Stimulated activated CD4-positive, alpha-beta T cell treated with anti-CD3 and anti-CD28 coated beads, Interleukin-12 subunit alpha, Interleukin-12 subunit beta, amount 100 ng/mL, for 48 hours (primary cell): ENCODE data around the gene CD19.
"Not testable (repeated sequence)": the region's sequence is repeated elsewhere in the genome, so short reads cannot be mapped to it uniquely, and the experiment has no call there.

Source experiments
- DNase-seq, 3 donors: peaks; one replicate each; pipeline ENCODE4 v3.0.0-alpha.2; 2020; ENCODE audit warnings: low read depth in 2 of 3, low spot score in 1 of 3

CD19 gene

DNA sequence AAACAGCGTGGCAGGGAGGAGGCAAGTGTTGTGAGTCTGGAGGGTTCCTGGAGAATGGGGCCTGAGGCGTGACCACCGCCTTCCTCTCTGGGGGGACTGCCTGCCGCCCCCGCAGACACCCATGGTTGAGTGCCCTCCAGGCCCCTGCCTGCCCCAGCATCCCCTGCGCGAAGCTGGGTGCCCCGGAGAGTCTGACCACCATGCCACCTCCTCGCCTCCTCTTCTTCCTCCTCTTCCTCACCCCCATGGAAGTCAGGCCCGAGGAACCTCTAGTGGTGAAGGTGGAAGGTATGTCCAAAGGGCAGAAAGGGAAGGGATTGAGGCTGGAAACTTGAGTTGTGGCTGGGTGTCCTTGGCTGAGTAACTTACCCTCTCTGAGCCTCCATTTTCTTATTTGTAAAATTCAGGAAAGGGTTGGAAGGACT is at the start of gene CD19:
Gene CD19 (plus strand): TSS at position 171 of the 425 bp plus-strand sequence. CDS start 30 bp downstream, at position 201.
- no peak for DNase-seq

DNA sequence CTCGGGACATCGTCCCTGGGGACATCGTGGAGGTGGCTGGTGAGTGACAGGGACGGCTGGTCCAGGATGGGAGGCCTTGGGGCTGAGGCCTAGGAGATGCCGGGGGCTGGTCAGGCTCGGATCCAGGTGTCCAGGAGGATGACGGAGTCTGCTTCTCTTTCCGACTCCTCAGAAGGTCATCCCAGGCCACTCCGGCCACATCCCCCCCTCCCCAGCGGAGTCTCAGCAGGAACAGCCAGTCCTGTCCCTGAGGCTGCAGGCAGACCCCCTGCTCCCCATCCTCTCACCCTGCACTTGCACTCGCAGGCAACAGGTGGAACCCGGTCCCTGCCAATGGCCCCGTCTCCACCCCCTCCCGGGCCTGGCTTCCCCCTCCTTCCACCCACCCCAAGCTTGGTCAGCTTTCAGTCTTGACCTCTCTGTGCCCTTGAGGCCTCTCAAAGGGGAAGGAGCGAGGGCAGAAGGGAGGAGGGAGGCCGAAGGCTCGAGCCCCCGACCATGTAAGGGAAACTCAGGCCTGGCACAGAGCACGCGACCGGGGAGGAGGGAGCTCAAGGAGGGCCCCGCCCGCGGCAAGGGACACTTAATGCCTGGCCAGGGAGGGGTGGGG is 49.1 kb upstream of the CD19 start:
- DNase-seq, result no peak

DNA sequence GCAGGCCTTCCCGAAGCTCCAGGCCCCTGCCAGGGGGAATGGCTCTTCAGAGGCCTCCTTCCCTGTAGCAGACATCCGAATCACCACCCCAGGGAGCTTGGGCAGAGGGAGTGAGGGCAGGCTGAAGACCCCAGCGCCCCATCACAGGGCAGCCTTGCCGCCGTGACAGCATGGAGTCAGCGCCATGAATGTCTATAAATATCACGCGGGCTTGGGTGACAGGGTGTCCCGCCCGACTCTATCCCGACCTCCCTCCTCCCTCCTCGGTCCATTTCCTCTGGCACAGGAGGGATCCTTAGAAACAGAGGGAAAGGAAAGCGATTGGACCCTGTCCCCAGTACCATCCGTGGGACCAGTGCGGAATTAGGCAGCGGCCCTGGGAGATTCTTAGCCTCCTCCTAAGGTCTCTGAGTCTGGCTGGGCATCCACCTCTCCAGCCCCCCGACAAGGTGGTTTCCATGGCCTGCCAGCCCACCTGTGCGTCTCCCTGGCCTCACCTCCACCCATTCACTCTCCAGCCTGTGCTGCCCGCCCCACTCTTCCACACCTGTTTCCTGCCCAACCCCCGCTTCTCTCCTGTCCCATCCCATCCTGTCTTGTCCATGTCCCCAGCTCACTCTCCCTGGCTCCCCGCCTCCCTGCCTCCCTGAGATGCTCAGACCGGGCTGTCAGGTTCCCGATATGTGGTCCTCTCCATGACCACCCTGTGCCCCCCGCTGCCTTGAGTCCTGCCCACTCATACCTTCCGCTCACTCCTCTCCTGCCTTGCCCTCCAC is 48.4 kb upstream of the CD19 start:
- DNase-seq, result no peak

DNA sequence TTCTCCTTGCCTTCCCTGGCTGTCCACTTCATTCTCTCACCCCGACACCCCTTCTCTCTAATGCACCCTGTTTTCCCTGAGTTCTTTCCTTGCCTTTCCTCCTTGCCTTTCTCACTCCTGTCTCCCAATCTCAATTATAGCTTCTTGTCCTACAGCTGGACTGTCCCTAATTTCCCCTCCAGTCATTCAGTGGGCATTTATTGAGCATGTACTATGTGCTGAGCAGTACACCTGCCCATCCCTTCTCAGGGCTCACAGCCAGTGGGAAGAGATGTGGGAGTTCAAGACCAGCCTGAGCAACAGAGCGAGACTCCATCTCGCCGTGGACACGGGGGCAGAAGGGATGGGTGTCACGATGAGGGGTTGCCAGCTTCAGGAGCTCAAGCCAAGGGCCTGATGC is 47.7 kb upstream of the CD19 start:
- no peak for DNase-seq

DNA sequence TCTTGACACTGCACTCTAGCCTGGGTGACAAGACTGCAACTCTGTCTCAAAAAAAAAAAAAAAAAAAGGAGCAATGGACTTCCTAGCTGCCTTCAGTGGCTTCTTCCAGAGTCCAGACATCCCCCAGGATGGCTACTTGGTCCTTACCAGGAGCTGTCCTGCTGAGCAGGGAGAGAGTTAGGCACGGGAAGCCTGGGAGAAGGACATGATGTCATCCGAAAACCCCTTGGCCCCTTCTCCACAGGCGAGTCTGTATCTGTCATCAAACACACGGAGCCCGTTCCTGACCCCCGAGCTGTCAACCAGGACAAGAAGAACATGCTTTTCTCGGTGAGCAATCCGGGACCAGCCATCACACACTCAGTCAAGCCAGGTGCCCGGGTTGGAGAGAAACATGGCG is 44.8 kb upstream of the CD19 start:
- DNase-seq, result no peak

DNA sequence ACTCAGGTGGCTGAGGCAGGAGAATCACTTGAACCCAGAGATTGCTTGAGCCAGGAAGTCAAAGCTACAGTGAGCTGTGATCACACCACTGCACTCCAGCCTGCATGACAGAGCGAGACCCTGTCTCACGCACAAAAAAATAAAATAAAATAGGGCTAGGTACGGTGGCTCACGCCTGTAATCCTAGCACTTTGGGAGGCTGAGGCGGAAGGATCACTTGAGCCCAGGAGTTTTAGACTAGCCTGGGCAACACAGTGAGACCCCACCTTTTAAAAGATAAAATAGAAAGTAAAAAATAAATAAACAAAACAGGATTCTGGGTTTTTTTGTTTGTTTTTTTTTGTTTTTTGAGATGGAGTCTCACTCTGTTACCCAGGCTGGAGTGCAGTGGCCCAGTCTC is 41.4 kb upstream of the CD19 start:
- not testable (repeated sequence) for DNase-seq

DNA sequence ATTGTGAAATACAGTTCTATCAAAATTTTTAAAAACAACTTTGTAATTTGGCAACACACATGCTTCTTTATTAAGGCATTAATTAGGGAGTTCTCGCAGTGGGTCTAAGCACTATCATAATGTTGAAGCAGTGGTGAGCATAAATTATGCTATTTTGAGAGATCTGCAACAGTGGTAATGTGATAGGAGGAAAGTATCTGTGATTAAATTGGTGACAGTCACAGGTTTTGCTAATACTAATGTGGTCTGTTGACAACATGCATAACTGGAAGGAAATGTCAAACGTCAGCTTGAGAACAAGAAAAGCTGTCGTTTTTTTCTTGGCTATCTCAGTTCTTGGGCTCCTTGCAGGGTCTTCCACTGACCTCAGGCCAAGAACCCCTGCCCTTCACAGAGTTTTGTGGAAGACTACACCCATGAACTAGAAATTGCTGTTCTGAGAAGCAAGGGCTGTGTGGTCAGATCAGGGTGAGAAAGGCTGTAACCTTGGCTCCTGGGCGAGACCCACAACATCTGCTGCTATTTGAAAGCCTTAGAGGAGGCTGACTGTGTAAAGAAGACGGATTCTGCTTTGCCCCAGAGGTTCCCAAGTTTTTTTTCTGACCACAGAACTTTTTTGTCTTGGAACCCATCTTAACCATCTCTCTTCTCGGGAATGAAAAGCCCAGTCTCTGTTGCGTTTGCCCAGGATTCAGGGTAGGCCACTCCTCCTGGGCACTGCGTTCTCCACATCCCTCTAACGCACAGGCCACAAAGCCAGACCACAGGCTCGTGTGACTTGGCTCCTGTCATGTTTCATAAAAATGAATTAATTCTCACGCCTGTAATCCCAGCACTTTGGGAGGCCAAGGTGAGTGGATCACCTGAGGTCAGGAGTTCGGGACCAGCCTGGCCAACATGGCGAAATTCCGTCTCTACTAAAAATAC is 39.5 kb upstream of the CD19 start:
- no peak for DNase-seq

DNA sequence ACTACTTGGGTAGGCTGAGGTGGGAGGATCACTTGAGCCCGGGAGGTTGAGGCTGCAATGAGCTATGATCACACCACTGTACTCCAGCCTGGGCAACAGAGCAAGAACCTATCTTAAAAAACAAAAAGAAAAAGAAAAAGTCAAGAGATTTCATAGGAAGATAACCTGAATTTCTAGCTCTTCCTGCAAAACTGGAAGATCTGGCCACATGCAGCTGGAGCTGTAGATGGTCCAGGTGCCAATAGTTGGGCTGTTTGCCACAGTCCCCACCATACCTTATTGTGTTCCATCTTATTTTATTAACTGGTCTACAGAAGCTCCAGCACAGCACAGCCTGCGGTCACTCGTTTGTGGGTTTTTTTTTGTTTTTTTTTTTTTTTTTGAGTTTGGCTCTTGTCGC is 38.5 kb upstream of the CD19 start:
- no peak for DNase-seq

DNA sequence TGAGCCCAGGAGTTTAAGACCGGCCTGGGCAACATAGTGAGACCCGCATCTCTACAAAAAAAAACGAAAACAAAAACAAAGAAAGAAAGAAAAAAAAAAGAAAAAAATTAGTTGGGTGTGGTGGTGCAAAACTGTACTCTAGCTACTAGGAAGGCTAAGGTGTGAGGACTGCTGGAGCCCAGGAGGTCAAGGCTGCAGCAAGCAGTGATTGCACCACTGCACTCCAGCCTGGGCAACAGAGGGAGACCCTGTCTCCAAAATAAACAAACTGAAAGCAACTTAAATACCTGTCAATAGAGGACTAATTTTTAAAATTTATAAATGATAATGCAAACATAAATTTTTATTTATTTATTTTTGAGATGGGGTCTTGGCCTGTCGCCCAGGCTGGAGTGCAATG is 36.2 kb upstream of the CD19 start:
- no peak for DNase-seq

DNA sequence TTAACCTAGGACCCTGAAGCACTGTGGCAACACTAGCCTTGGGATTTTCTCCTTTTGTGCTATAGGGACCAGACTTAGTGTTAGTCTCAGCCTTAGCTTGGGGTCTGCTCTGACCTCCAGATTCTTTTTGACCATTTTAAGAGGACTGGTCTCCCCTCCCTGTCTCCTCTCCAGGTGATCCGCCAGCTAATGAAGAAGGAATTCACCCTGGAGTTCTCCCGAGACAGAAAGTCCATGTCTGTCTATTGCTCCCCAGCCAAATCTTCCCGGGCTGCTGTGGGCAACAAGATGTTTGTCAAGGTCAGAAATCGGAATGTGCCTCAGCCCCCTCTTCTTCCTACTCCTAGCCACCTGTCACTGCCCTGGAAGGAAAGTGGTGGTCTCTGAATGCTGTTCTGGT is 33.9 kb upstream of the CD19 start:
- no peak for DNase-seq

DNA sequence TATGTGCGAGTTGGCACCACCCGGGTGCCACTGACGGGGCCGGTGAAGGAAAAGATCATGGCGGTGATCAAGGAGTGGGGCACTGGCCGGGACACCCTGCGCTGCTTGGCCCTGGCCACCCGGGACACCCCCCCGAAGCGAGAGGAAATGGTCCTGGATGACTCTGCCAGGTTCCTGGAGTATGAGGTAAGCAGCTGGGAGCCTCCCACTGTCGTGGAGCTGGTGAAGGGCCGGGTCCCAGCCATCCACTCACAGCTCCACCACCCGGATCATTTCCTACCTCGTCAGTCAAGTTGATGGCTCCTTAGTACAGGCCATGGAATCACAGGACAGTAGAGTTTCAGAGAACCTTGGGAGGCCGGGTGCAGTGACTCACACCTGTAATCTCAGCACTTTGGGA is 33.5 kb upstream of the CD19 start:
- no peak for DNase-seq

DNA sequence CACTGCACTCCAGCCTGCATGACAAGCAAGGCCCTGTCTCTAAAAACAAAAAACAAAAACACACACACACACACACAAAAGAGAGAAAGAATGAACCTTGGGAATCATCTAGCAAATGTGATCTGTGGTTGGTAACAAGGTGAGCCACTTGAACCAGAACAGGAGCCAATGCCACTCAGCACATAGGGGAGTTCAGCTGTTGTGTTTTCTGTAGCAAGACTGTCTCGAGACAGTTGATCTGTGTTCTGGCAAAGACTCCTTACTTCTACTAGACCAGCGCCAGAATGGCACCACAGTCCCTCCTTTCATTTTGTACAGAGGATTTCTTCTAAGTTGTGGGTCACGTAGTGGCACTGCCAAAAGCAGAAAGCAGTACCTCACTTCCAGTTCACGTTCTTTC is 32.8 kb upstream of the CD19 start:
- DNase-seq, result no peak

DNA sequence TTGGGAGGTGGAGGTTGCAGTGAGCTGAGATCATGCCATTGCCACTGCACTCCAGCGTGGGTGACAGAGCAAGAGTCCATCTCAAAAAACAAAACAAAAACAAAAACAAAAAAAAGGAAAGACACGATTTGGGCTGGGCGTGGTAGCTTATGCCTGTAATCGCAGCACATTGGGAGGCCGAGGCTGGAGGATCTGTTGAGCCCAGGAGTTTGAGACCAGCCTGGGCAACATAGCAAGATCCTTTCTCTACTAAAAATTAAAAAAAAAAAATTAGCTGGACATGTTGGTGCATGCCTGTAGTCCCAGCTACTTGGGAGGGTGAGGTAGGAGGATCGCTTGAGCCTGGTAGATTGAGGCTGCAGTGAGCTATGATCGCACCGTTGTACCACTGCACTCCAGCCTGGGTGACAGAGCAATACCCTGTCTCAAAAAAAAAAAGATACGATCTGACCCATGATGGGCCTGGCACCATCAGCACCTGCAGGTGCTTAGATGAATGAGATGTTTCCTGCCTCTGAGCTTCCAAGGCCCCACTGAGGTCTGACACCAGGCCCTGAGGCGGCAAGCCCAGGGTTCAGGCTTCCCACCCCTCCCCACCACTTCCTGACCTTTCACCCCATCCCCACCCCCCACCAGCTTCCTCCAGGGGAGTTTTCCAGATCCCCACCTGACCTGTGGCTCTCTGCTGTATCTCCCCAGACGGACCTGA is 31.7 kb upstream of the CD19 start:
- DNase-seq, result no peak

DNA sequence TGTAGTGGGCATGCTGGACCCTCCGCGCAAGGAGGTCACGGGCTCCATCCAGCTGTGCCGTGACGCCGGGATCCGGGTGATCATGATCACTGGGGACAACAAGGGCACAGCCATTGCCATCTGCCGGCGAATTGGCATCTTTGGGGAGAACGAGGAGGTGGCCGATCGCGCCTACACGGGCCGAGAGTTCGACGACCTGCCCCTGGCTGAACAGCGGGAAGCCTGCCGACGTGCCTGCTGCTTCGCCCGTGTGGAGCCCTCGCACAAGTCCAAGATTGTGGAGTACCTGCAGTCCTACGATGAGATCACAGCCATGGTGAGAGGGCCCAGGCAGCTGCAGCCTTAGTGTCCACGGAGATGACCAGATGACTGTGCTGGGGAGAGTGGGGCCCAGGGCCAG is 31.2 kb upstream of the CD19 start:
- DNase-seq, result no peak

DNA sequence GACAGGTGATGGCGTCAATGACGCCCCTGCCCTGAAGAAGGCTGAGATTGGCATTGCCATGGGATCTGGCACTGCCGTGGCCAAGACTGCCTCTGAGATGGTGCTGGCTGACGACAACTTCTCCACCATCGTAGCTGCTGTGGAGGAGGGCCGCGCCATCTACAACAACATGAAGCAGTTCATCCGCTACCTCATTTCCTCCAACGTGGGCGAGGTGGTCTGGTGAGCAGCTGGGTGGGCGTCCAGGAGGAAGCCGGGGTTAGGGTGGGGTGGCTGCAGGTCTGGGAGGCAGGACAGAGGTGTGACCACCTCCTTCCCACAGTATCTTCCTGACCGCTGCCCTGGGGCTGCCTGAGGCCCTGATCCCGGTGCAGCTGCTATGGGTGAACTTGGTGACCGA is 29.9 kb upstream of the CD19 start:
- DNase-seq, result no peak

DNA sequence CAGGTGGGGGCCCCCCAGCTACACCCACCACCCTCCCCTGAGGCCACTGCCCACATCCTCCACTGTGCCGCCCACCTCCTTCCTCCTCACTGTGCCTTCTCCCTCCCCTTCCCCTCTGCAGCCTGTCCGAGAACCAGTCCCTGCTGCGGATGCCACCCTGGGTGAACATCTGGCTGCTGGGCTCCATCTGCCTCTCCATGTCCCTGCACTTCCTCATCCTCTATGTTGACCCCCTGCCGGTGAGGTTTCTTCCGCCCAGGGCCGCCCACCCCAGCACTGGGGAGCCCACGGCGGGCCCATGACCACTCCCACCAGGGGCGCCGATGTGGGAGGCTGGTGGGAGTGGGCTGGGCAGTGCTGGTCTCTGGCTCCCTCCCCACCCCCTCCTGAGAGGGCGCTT is 28.9 kb upstream of the CD19 start:
- no peak for DNase-seq

DNA sequence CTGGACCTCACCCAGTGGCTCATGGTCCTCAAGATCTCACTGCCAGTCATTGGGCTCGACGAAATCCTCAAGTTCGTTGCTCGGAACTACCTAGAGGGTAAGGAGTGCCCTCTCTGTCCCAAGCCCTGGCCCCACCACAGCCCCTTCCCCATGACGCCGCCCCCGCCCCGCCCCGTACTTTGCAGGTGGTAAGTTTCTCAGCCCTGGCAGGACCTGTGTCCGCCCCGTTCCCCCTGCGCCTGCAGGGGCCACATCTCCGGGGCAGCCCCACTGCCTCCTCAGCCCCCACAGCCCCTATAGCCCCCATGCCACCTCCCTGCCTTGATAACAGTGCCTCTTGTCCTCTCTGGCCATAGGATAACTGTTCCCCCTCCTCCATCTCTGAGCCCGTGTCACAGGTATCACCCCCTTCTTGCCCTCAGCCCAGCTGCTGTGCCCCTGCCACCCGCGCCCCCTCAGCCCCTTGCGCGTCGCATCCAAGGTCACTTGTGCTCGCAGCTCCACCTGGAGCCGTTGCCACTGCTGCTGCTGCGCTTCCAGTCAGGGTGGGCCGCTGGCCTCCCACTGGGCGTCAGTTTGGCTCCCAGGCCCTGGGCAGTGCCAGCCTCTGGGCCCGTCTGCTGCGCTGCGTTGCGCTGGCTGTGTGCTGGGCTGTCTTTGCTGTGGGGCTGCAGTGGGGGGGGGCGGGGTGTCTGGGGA is 28.3 kb upstream of the CD19 start:
- DNase-seq, result no peak

DNA sequence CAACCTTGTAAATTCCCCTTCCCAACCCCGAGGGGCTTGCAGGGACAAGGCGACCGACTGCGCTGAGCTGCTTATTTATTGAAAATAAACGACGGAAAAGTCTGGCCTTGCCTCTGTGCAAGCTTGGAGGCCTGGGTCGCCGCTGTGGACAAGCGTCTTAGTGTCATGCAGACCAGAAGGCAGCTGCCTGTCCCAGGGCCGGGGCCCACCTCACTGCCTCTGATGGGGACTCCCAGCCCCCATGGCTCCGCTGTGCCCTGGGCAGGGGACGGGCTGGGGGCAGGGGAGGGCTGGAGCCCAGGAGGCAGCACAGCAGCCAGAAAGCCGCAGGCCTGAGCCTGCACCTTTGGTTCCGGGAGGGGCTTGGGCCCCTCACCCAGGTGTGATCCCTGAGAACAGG is 27.4 kb upstream of the CD19 start:
- DNase-seq, result no peak

DNA sequence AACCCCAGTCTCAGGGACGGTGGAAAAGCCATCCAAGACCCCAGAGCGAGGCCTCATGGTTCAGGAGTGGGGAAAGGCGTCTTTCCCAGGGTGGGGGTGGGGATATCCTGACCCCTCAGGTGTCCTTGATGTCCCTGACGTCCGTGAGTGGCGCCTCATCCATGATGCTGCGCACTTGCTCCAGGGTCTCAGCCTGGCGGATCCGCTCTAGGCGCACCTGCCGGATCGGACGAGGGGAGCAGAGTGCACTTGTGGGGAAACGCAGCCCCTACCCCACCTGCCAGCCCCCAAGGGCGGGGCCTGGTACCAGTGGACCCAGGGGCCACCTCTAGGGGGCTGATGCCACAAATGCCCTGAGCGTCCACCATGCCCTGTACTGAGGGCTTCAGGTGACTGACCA is 26.9 kb upstream of the CD19 start:
- no peak for DNase-seq

DNA sequence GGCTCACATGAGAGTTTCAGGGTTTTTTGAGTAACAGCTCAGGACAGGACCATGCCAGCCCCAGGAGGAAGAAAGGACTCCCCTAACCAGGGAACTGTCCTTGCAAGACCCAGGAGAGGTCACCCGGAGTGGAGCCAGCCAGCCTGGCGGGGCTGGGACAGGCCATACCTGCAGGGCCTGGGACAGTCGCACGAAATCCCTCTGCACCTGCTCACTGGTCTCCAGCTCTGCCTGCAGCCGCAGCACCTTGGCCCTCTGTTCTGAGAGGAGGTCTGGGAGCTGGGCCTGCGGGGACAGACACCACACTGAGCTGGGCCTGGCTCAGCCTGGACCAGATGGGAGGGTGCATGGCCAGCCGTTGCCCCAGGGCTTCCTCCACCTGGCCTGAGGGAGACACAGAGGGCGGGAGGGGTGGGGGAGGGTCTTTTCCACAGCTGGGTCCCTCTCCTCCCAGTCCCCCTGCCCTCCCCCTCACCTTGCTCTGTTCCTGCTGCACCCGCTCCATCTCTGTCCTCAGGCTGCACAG is 26.5 kb upstream of the CD19 start:
- no peak for DNase-seq
